GM12878 (cell line): Measurements from ENCODE around the gene PRRC2C. TPM values are rescaled to one million over a fixed set of nuclear protein-coding genes. Genes with fewer than 3 reads are reported as not detected.

Experiments
- BACH1 ChIP-seq: fragments of 450-650 bp; IDR thresholded peaks from 2 replicates; pipeline ENCODE4 v1.6.1; 2017; ENCODE audit warnings: mild to moderate bottlenecking, borderline replicate concordance
- BCL3 ChIP-seq: IDR thresholded peaks from 2 replicates; pipeline ENCODE4 v1.6.1; 2011; ENCODE audit warnings: borderline replicate concordance, low read depth, mild to moderate bottlenecking, moderate library complexity, low read length; ENCODE audit not compliant: insufficient read depth, poor library complexity, severe bottlenecking
- BHLHE40 ChIP-seq, 2 experiments: fragments of 450-650 bp in 1 of 2; IDR thresholded peaks; 2 replicates each; pipeline ENCODE4 v1.6.1; 2011 to 2017; ENCODE audit warnings: low read depth in 2 of 2, borderline replicate concordance in 1 of 2, improper control_type of control experiment in 1 of 2, low read length in 1 of 2, mild to moderate bottlenecking in 1 of 2
- BRCA1 ChIP-seq: IDR thresholded peaks from 2 replicates; pipeline ENCODE4 v1.6.1; 2011; ENCODE audit warnings: low read depth, low read length, improper control_type of control experiment
- CHD4 ChIP-seq: fragments of 200-600 bp; sonication (generic); IDR thresholded peaks from 2 replicates; pipeline ENCODE4 v1.6.1; 2016; ENCODE audit warnings: mild to moderate bottlenecking
- FOXM1 ChIP-seq: IDR thresholded peaks from 2 replicates; pipeline ENCODE4 v1.6.1; 2012; ENCODE audit warnings: low read depth, mild to moderate bottlenecking, inconsistent platforms, low read length, moderate library complexity
- GABPA ChIP-seq: IDR thresholded peaks from 2 replicates; pipeline ENCODE4 v1.6.1; 2014; ENCODE audit warnings: antibody characterized with exemption, low read depth, mild to moderate bottlenecking, inconsistent platforms
- LARP7 ChIP-seq: fragments of 450-650 bp; IDR thresholded peaks from 2 replicates; pipeline ENCODE4 v1.6.1; 2017; ENCODE audit warnings: mild to moderate bottlenecking
- NR2F1 ChIP-seq: fragments of 450-650 bp; conservative IDR thresholded peaks from 2 replicates; pipeline ENCODE4 v1.6.1; 2017; ENCODE audit warnings: mild to moderate bottlenecking
- RAD51 ChIP-seq: fragments of 450-650 bp; IDR thresholded peaks from 2 replicates; pipeline ENCODE4 v1.6.1; 2016; ENCODE audit warnings: moderate library complexity, mild to moderate bottlenecking, inconsistent platforms
- RBBP5 ChIP-seq: fragments of 200-600 bp; sonication (generic); conservative IDR thresholded peaks from 2 replicates; pipeline ENCODE4 v1.6.1; 2016
- SMAD1 ChIP-seq: fragments of 450-650 bp; IDR thresholded peaks from 2 replicates; pipeline ENCODE4 v1.6.1; 2018; ENCODE audit warnings: mild to moderate bottlenecking, low read depth; ENCODE audit not compliant: partially characterized antibody
- SMARCA5 ChIP-seq: fragments of 450-650 bp; IDR thresholded peaks from 2 replicates; pipeline ENCODE4 v1.6.1; 2017; ENCODE audit warnings: mild to moderate bottlenecking
- SREBF2 ChIP-seq: IDR thresholded peaks from 2 replicates; pipeline ENCODE4 v1.6.1; 2012; ENCODE audit warnings: mild to moderate bottlenecking, low read length
- STAT3 ChIP-seq: IDR thresholded peaks from 2 replicates; pipeline ENCODE4 v1.6.1; 2011; ENCODE audit warnings: low read depth, low read length, improper control_type of control experiment
- TCF3 ChIP-seq: IDR thresholded peaks from 2 replicates; pipeline ENCODE4 v1.6.1; 2012; ENCODE audit warnings: low read depth, mild to moderate bottlenecking, low read length, borderline replicate concordance; ENCODE audit not compliant: insufficient read depth
- USF1 ChIP-seq: IDR thresholded peaks from 2 replicates; pipeline ENCODE4 v1.6.1; 2011; ENCODE audit warnings: borderline replicate concordance, low read depth, mild to moderate bottlenecking, moderate library complexity, mixed read lengths, low read length; ENCODE audit not compliant: insufficient read depth; ENCODE audit errors: extremely low read length
- YBX1 ChIP-seq: fragments of 450-650 bp; IDR thresholded peaks from 2 replicates; pipeline ENCODE4 v1.6.1; 2016; ENCODE audit warnings: antibody characterized with exemption
- ZBTB40 ChIP-seq: fragments of 450-650 bp; IDR thresholded peaks from 2 replicates; pipeline ENCODE4 v1.6.1; 2016; ENCODE audit warnings: mild to moderate bottlenecking, moderate library complexity, borderline replicate concordance
- ZNF687 ChIP-seq: fragments of 450-650 bp; IDR thresholded peaks from 2 replicates; pipeline ENCODE4 v1.6.1; 2017; ENCODE audit warnings: mild to moderate bottlenecking, moderate library complexity
- polyA plus RNA-seq, 11 experiments: library from polyadenylated mRNA; depleted of rRNA in 4 of 11; unstranded in 6 of 11; stranded (reverse) in 5 of 11; fragments of >200 nt; fragmentation: Nextera tagmentation in 4 of 11; fragmentation: Illumina TruSeq in 1 of 11; extraction: Ambion mirVana in 4 of 11; extraction: Trizol in 1 of 11; gene quantifications; 1 replicate in 1 of 11; 2 replicates in 10 of 11; pipeline versions ENCODE4 v1.2.1 to v1.2.3, GENCODE V29; 2011 to 2016; ENCODE audit warnings: inconsistent platforms in 2 of 11, missing spikeins in 2 of 11, low read depth in 1 of 11
- total RNA-seq, 4 experiments: library from RNA; depleted of rRNA in 3 of 4; stranded (reverse); fragments of >200 nt in 3 of 4; fragmentation: Illumina TruSeq in 1 of 4; extraction: Trizol in 1 of 4; gene quantifications; 2 replicates each; pipeline versions ENCODE4 v1.2.1 to v1.2.3, GENCODE V29; 2013 to 2021

The PRRC2C gene
- total and polyA plus RNA-seq, 10 of the 15 experiments (the other 5 are each of a cell fraction or from before 2014, with no cell fraction given), result 53.4 to 182 (median 91.8) TPM

GRCh38 chr1:171485375-171486047 is at the start of gene PRRC2C (continued):
- peak; percentile 100 for TF ChIP-seq BHLHE40 (IDR thresholded peaks at IDR 0.05; ENCODE audit: borderline replicate concordance in 1 of 2, low read depth in 2 of 2, low read length in 1 of 2)
- TF ChIP-seq SREBF2, result no peak
- TF ChIP-seq BCL3, result peak; percentile 17
- peak; percentile 77 for TF ChIP-seq LARP7
- no peak for TF ChIP-seq SMAD1
- TF ChIP-seq BRCA1, result no peak
- no peak for TF ChIP-seq STAT3
- no peak for TF ChIP-seq ZBTB40
- no peak for TF ChIP-seq YBX1
- peak; percentile 36 for TF ChIP-seq SMARCA5
- TF ChIP-seq RBBP5, result no peak
- peak; percentile 32; the same call in 1 of the 2 replicates for TF ChIP-seq FOXM1
- no peak for TF ChIP-seq CHD4
- peak; percentile 96 for TF ChIP-seq USF1
- 0 out of 2 replicates have a peak, but pooled peaks have one; percentile 9 for TF ChIP-seq BACH1
- peak; percentile 98 for TF ChIP-seq RAD51
- TF ChIP-seq TCF3, result peak; percentile 5; the same call in 1 of the 2 replicates
- TF ChIP-seq ZNF687, result peak; percentile 87
- TF ChIP-seq GABPA, result no peak
- peak; percentile 41 for TF ChIP-seq NR2F1
